Astrocyte (in vitro differentiated cells and primary cell): Measurements from ENCODE around the gene ADCY1. TPM values are rescaled to one million over a fixed set of nuclear protein-coding genes. Genes with fewer than 3 reads are reported as not detected.

Experiments used
- DNase-seq: peaks from one replicate; pipeline ENCODE4 v3.0.0-alpha.2; 2010; ENCODE audit warnings: low read depth
- FAIRE-seq: peaks from 2 replicates; lab custom pipeline; 2011; peaks lifted over from hg19 to GRCh38; lab: Jason Lieb, UNC
- H2AFZ ChIP-seq: 2 replicates; pipeline ENCODE4 v1.6.0; 2012; ENCODE audit warnings: low read depth, low read length, inconsistent platforms
- H3K27ac ChIP-seq: 2 replicates; pipeline ENCODE4 v1.5.1; 2011; ENCODE audit warnings: low read depth, low read length, inconsistent platforms
- H3K27me3 ChIP-seq: 2 replicates; pipeline ENCODE4 v1.6.0; 2011; ENCODE audit warnings: low read length, inconsistent platforms; ENCODE audit not compliant: insufficient read depth
- H3K36me3 ChIP-seq: 2 replicates; pipeline ENCODE4 v1.5.1; 2011; ENCODE audit warnings: low read length, inconsistent platforms; ENCODE audit not compliant: insufficient read depth
- H3K4me1 ChIP-seq: 2 replicates; pipeline ENCODE4 v1.5.1; 2011; ENCODE audit warnings: low read length, inconsistent platforms; ENCODE audit not compliant: insufficient read depth
- H3K4me2 ChIP-seq: 2 replicates; pipeline ENCODE4 v1.6.0; 2012; ENCODE audit warnings: low read length, inconsistent platforms
- H3K4me3 ChIP-seq: 2 replicates; pipeline ENCODE4 v1.5.1; 2011; ENCODE audit warnings: low read depth, mild to moderate bottlenecking, low read length, inconsistent platforms; ENCODE audit not compliant: insufficient read depth
- H3K79me2 ChIP-seq: 2 replicates; pipeline ENCODE4 v1.6.0; 2012; ENCODE audit warnings: mild to moderate bottlenecking, low read length, inconsistent platforms; ENCODE audit not compliant: insufficient read depth
- H3K9ac ChIP-seq: 2 replicates; pipeline ENCODE4 v1.6.0; 2012; ENCODE audit warnings: mild to moderate bottlenecking, low read length, inconsistent platforms
- H3K9me3 ChIP-seq: 2 replicates; pipeline ENCODE4 v1.5.1; 2012; ENCODE audit warnings: low read depth, mild to moderate bottlenecking, low read length, inconsistent platforms; ENCODE audit not compliant: insufficient read depth
- H4K20me1 ChIP-seq: 2 replicates; pipeline ENCODE4 v1.6.0; 2012; ENCODE audit warnings: low read length, inconsistent platforms; ENCODE audit not compliant: insufficient read depth
- H3K27ac Mint-ChIP-seq: one replicate; pipeline ENCODE4 v1.8.0; 2021; ENCODE audit warnings: mild to moderate bottlenecking, mixed read lengths; ENCODE audit not compliant: unreplicated experiment
- H3K27me3 Mint-ChIP-seq: one replicate; pipeline ENCODE4 v1.8.0; 2021; ENCODE audit warnings: low read depth, mixed read lengths; ENCODE audit not compliant: unreplicated experiment
- H3K36me3 Mint-ChIP-seq: one replicate; pipeline ENCODE4 v1.8.0; 2021; ENCODE audit warnings: low read depth, mixed read lengths; ENCODE audit not compliant: unreplicated experiment
- H3K4me1 Mint-ChIP-seq: one replicate; pipeline ENCODE4 v1.8.0; 2021; ENCODE audit warnings: low read depth, mixed read lengths; ENCODE audit not compliant: unreplicated experiment
- H3K4me3 Mint-ChIP-seq: one replicate; pipeline ENCODE4 v1.8.0; 2021; ENCODE audit warnings: mild to moderate bottlenecking, moderate library complexity, mixed read lengths; ENCODE audit not compliant: unreplicated experiment
- H3K9me3 Mint-ChIP-seq: one replicate; pipeline ENCODE4 v1.8.0; 2021; ENCODE audit warnings: mild to moderate bottlenecking, mixed read lengths; ENCODE audit not compliant: unreplicated experiment
- EZH2 ChIP-seq: IDR thresholded peaks from 2 replicates; pipeline ENCODE4 v1.6.1; 2012; ENCODE audit warnings: mild to moderate bottlenecking, low read length, inconsistent platforms; ENCODE audit not compliant: insufficient read depth
- total RNA-seq: library from RNA; stranded (reverse); gene quantifications from 2 replicates; pipeline ENCODE4 v1.2.1, GENCODE V29; 2021
- TF ChIP-seq, protein P1 (sequence below): IDR thresholded peaks from 2 replicates; pipeline ENCODE4 v1.5.1; 2011; ENCODE audit warnings: low read depth, mild to moderate bottlenecking, inconsistent platforms, low read length, moderate library complexity; ENCODE audit not compliant: insufficient read depth

Gene ADCY1
- total RNA-seq, 1 donor from 2014 or later: 1.6 TPM

DNA sequence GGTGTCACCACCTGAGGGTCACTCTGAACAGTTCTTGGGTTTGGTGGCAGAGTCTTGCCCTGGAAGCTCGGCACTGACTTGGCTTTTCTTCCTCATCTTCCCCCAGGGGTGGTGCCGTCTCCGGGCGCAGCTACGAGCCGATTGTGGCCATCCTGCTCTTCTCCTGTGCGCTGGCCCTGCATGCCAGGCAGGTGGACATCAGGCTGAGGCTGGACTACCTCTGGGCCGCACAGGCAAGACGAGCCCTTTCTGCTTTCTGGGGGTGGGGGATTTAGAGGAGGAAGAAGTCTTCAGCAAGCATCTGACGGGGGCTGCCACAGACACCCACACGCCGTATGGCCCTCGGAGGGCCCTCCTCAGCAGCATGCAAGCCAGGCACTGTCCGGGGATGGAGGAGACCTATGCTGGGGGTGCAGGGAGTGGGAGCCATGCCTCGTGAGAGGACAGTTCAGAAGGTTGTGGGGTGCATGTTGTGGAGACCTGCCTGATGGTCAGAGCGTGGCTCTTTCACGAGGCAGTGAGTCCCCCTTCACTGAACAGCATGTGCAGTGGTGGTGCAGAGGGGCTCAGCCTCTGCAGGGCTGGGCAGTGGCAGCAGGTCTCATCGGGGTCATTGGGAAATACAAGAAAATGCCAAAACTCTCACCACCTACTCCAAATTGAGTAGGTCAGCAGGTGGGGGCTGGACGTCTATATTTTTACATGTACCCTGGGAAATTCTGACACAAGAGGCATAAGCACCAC, 112.4 kb downstream of the ADCY1 start:
- no peak overlapping the region for H2AFZ ChIP-seq
- H3K4me3 Mint-ChIP-seq: no peak overlapping the region
- H3K9me3 Mint-ChIP-seq: peaks cover 4% of the 10 kb centered on the region
- H3K79me2 ChIP-seq: no peaks in the 10 kb centered on the region
- H3K4me2 ChIP-seq: no peak overlapping the region
- peaks cover 13% of the 10 kb centered on the region for H3K4me1 Mint-ChIP-seq
- FAIRE-seq (no peak), DNase-seq (no peak)
- H3K36me3 ChIP-seq: no peaks in the 10 kb centered on the region
- no peak for TF ChIP-seq EZH2
- TF ChIP-seq, protein P1, sequence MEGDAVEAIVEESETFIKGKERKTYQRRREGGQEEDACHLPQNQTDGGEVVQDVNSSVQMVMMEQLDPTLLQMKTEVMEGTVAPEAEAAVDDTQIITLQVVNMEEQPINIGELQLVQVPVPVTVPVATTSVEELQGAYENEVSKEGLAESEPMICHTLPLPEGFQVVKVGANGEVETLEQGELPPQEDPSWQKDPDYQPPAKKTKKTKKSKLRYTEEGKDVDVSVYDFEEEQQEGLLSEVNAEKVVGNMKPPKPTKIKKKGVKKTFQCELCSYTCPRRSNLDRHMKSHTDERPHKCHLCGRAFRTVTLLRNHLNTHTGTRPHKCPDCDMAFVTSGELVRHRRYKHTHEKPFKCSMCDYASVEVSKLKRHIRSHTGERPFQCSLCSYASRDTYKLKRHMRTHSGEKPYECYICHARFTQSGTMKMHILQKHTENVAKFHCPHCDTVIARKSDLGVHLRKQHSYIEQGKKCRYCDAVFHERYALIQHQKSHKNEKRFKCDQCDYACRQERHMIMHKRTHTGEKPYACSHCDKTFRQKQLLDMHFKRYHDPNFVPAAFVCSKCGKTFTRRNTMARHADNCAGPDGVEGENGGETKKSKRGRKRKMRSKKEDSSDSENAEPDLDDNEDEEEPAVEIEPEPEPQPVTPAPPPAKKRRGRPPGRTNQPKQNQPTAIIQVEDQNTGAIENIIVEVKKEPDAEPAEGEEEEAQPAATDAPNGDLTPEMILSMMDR: no peak
- H3K36me3 Mint-ChIP-seq: peaks cover 4% of the 10 kb centered on the region
- no peak overlapping the region for H3K9ac ChIP-seq
- H3K4me3 ChIP-seq: no peak overlapping the region
- H3K27me3 ChIP-seq: no peaks in the 10 kb centered on the region
- H3K27ac ChIP-seq: no peak overlapping the region
- H3K27me3 Mint-ChIP-seq: peaks cover 2% of the 10 kb centered on the region
- H3K9me3 ChIP-seq: no peaks in the 10 kb centered on the region
- H3K4me1 ChIP-seq: peaks cover 17% of the 10 kb centered on the region
- H3K27ac Mint-ChIP-seq: no peak overlapping the region
- no peaks in the 10 kb centered on the region for H4K20me1 ChIP-seq

DNA sequence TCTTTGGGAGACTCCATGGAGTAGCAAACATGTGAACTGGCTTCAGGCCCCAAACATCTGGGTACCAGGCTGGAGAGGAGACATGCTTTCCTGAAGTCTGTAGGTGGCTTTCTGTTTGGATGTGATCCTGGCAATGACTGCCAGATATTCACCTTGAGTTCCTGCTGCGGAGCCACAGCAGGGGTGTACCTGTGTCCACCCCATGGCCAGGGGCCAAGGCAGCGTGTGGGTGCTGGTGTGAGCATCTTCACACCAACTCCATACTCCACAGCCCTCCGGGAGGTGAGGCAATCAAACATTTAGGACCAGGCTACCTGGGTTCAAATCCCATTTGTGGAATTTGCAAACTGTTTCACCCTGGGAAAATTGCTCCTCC, 113.0 kb downstream of the ADCY1 start:
- Histone ChIP-seq H3K9me3 (no peaks in the 10 kb centered on the region), H3K79me2 (no peaks in the 10 kb centered on the region), H2AFZ (no peak overlapping the region), H3K27ac (no peak overlapping the region), H3K4me2 (no peak overlapping the region), H3K4me3 (no peak overlapping the region), H3K36me3 (no peaks in the 10 kb centered on the region), H4K20me1 (no peaks in the 10 kb centered on the region), H3K9ac (no peak overlapping the region), H3K27me3 (no peaks in the 10 kb centered on the region), H3K4me1 (peaks cover 17% of the 10 kb centered on the region)
- H3K27ac Mint-ChIP-seq: no peak overlapping the region
- H3K4me3 Mint-ChIP-seq: no peak overlapping the region
- peaks cover 4% of the 10 kb centered on the region for H3K9me3 Mint-ChIP-seq
- peaks cover 13% of the 10 kb centered on the region for H3K4me1 Mint-ChIP-seq
- FAIRE-seq (no peak), DNase-seq (no peak)
- peaks cover 4% of the 10 kb centered on the region for H3K36me3 Mint-ChIP-seq
- no peak for TF ChIP-seq EZH2
- TF ChIP-seq, protein P1: no peak
- peaks cover 2% of the 10 kb centered on the region for H3K27me3 Mint-ChIP-seq

DNA sequence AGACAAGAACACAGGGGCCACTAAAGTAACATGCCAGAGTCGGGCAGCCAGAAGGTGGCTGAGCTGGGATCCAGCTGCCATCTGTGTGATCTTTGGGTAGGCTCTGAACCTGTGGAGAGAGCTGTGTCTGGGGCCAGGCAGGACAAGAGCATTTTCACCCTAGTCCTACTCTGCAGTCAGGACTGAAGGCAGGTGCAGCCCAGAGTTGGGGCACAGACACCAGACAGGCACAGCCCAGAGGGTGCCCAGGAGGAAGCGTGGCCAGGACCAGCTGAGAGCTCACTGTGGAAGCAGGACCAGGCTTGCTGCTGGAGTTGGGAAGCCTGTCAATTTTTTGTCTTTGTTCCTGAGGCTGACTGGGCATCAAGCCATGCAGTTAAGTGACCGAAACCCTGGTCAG, 113.6 kb downstream of the ADCY1 start:
- Mint-ChIP-seq H3K9me3 (peaks cover 4% of the 10 kb centered on the region), H3K27ac (no peak overlapping the region), H3K36me3 (peaks cover 4% of the 10 kb centered on the region), H3K27me3 (peaks cover 2% of the 10 kb centered on the region), H3K4me3 (no peak overlapping the region), H3K4me1 (peaks cover 13% of the 10 kb centered on the region)
- DNase-seq: no peak
- no peak for FAIRE-seq
- Histone ChIP-seq H3K4me1 (peaks cover 17% of the 10 kb centered on the region), H3K36me3 (no peaks in the 10 kb centered on the region), H3K4me3 (no peak overlapping the region), H3K27ac (no peak overlapping the region), H3K4me2 (no peak overlapping the region), H3K9me3 (no peaks in the 10 kb centered on the region), H2AFZ (no peak overlapping the region), H3K9ac (no peak overlapping the region), H4K20me1 (no peaks in the 10 kb centered on the region), H3K27me3 (no peaks in the 10 kb centered on the region), H3K79me2 (no peaks in the 10 kb centered on the region)
- no peak for TF ChIP-seq EZH2
- TF ChIP-seq, protein P1: no peak
